IPS-18c (cell line): ENCODE measurements around the gene ANKRD40CL.
"Not testable (repeated sequence)": the region's sequence is repeated elsewhere in the genome, so short reads cannot be mapped to it uniquely, and the experiment has no call there.

Source experiments
- H3K4me3 ChIP-seq: 2 replicates; pipeline ENCODE4 v1.7.0; 2013; ENCODE audit warnings: low read depth, mild to moderate bottlenecking, low read length, moderate library complexity; ENCODE audit not compliant: insufficient read depth
- H3K9me3 ChIP-seq: one replicate; pipeline ENCODE4 v1.6.1; 2013; ENCODE audit warnings: mild to moderate bottlenecking, low read length, moderate library complexity; ENCODE audit not compliant: control insufficient read depth, insufficient read depth

ANKRD40CL gene

DNA sequence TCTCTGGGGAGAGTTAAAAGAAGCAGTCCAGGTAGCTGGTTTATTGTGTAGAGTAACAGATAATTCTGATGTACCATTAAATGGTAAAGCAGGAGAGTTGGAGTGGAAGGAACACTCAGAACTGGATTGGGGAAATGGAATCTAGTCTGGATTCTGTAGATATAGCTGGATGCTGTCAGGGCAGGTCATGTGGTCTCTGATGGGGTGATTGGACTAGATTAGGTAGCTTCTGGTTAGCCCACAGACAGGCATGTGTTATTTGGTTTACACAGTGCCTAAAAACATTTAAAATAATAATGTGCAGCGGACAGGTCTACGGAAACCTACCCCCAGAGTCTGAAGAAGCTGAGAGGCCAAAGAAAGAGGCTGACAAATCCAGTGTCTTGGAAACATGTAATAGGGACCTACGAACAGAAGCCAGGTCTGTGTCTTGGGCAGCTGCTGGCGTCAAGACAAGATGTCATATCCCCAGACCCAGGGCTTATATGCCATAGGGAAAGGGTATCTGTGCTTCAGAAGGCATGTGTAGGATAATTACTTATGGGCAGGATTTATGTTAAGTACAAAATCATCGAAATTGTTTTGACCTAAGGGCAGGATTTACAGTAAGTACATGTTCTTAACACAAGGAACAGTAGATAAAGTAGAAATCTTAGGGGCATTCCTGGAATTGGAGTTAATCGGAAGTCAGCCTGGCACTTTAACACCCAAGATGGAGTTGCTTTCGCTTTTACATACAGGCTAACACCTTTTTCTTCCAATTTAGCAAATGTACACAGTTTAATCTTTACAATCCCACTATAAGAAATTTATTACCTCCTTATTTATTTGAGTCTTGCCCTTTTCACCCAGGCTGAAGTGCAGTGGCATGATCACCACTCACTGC lies 35.5 kb downstream of the ANKRD40CL start:
- Histone ChIP-seq H3K4me3 (no peak overlapping the region), H3K9me3 (peaks cover 2% of the 10 kb centered on the region)

GRCh38 chr17:50728881-50729765 lies 38.2 kb downstream of the ANKRD40CL start:
- Histone ChIP-seq H3K9me3 (peaks cover 2% of the 10 kb centered on the region), H3K4me3 (no peak overlapping the region)

DNA sequence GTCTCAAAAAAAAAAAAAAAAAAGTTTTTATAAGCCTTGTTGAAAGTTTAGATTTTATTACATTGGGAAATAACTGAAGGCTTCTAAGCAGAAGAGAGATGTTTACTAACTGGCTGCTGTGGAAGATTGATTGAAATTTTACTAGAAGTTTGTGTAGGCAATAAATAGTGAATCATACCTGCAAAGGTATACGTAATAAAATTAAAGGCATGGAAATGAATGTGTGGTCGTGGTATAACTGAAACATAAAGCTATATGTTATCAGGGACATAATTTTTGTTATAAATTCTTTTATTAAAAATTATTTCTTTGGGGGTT lies 39.2 kb downstream of the ANKRD40CL start:
- Histone ChIP-seq H3K4me3 (no peak overlapping the region), H3K9me3 (peaks cover 2% of the 10 kb centered on the region)

- H3K4me3 ChIP-seq = no peak overlapping the region
Observed at GRCh38 chr17:50725769-50726655, 41.3 kb downstream of the ANKRD40CL start.

GRCh38 chr17:50724622-50725021 lies 42.7 kb downstream of the ANKRD40CL start:
- not testable (repeated sequence) for H3K4me3 ChIP-seq, H3K9me3 ChIP-seq

More at GRCh38 chr17:50725769-50726655, 41.3 kb downstream of the ANKRD40CL start:
- H3K9me3 ChIP-seq = no peaks in the 10 kb centered on the region

GRCh38 chr17:50722746-50723145 lies 44.6 kb downstream of the ANKRD40CL start:
- H3K4me3 ChIP-seq = no peak overlapping the region
- no peaks in the 10 kb centered on the region for H3K9me3 ChIP-seq

GRCh38 chr17:50721194-50722010 lies 45.9 kb downstream of the ANKRD40CL start:
- no peaks in the 10 kb centered on the region for H3K9me3 ChIP-seq
- H3K4me3 ChIP-seq = peak overlapping the region; percentile 93

GRCh38 chr17:50719924-50720794 lies 47.2 kb downstream of the ANKRD40CL start:
- Histone ChIP-seq H3K4me3 (peak overlapping the region; percentile 93), H3K9me3 (no peaks in the 10 kb centered on the region)

- Histone ChIP-seq H3K4me3 (peak within 1 kb of the TSS; percentile 93), H3K9me3 (no peaks in the 10 kb centered on the region)
Observed at GRCh38 chr17:50719144-50719923, 48.0 kb downstream of the ANKRD40CL start, which contains the start of gene LUC7L3. LUC7L3 (plus strand) TSS chr17:50719603; CDS start chr17:50719733, 130 bp downstream.

DNA sequence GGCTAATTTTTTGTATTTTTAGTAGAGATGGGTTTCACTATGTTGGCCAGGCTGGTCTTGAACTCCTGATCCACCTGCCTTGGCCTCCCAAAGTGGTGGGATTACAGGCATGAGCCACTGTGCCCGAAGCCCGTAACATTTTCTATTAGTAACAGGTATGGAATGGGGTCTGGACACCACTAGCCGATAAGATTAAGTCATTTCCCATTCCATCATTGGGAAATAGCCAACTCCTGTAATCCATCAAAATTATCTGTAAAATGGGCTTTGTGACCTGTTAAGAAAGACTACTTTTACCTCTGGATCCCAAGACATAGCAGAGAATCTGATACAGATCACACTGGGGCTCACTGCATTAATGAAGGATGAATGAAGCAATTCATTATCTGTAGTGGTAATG lies 51.8 kb downstream of the ANKRD40CL start:
- Histone ChIP-seq H3K4me3 (no peak overlapping the region), H3K9me3 (no peaks in the 10 kb centered on the region)

GRCh38 chr17:50712641-50713040 lies 54.7 kb downstream of the ANKRD40CL start:
- H3K9me3 ChIP-seq = no peaks in the 10 kb centered on the region

More at GRCh38 chr17:50712641-50713040, 54.7 kb downstream of the ANKRD40CL start:
- H3K4me3 ChIP-seq = no peak overlapping the region
